Esophagus muscularis mucosa (tissue), 4 donors: Measurements from ENCODE around the gene CTNNA3. TPM values are rescaled to one million over a fixed set of nuclear protein-coding genes. Genes with fewer than 3 reads are reported as not detected.
"Not testable (repeated sequence)": the region's sequence is repeated elsewhere in the genome, so short reads cannot be mapped to it uniquely, and the experiment has no call there.

Experiments
- DNase-seq: peaks from one replicate; pipeline ENCODE4 v3.0.0-alpha.2; 2017; ENCODE audit errors: extremely low spot score
- H3K27ac ChIP-seq, 4 donors: fragments of 200-600 bp; sonication (generic); replicated peaks in 1 of 4; 1 replicate in 3 of 4; 2 replicates in 1 of 4; pipeline ENCODE4 v1.5.1; 2016 to 2019; ENCODE audit warnings: mild to moderate bottlenecking in 1 of 4
- H3K27me3 ChIP-seq, 4 donors: fragments of 200-600 bp; sonication (generic); one replicate each; pipeline versions ENCODE4 v1.5.1 to v1.6.0; 2016 to 2019
- H3K36me3 ChIP-seq, 4 donors: fragments of 200-600 bp; sonication (generic); one replicate each; pipeline ENCODE4 v1.5.1; 2016 to 2019
- H3K4me1 ChIP-seq, 4 donors: fragments of 200-600 bp; sonication (generic); one replicate each; pipeline ENCODE4 v1.5.1; 2016 to 2019
- H3K4me3 ChIP-seq, 4 donors: fragments of 200-600 bp; sonication (generic); 1 replicate in 2 of 4; 2 replicates in 2 of 4; pipeline ENCODE4 v1.5.1; 2016 to 2019; ENCODE audit warnings: mild to moderate bottlenecking in 4 of 4, moderate library complexity in 1 of 4
- H3K9me3 ChIP-seq, 4 donors: fragments of 200-600 bp; sonication (generic); 1 replicate in 3 of 4; 2 replicates in 1 of 4; pipeline ENCODE4 v1.5.1; 2016 to 2019
- EP300 ChIP-seq: sonication (generic); formaldehyde crosslinking; IDR thresholded peaks from one replicate; pipeline ENCODE4 v1.6.1; 2017; ENCODE audit warnings: antibody characterized with exemption
- POLR2A ChIP-seq: fragments of 450-650 bp; IDR thresholded peaks from one replicate; pipeline ENCODE4 v1.6.1; 2017; ENCODE audit warnings: antibody characterized with exemption, moderate library complexity, mild to moderate bottlenecking, low read depth
- POLR2AphosphoS5 ChIP-seq, 2 donors: sonication (generic); formaldehyde crosslinking; IDR thresholded peaks; one replicate each; pipeline ENCODE4 v1.6.1; 2017; ENCODE audit warnings: antibody characterized with exemption in 2 of 2
- WGBS: methylation state at CpG from one replicate; pipeline ENCODE4 v1.1.5; 2018; 5-methylcytosine and 5-hydroxymethylcytosine counted together
- intact Hi-C: fragments of 100-400 bp; cut with DNase I; formaldehyde crosslinking; loops from one replicate; pipeline ENCODE4 v1.15.1; 2023
- total RNA-seq, 4 donors: library from RNA; depleted of rRNA; stranded (reverse); fragments of >200 nt; gene quantifications; one replicate each; pipeline versions ENCODE4 v1.1.0 to v1.2.1, GENCODE V29; 2016
- TF ChIP-seq, protein P1 (sequence below), 3 experiments: fragments of 200-600 bp in 2 of 3; fragments of 450-650 bp in 1 of 3; sonication (generic) in 2 of 3; IDR thresholded peaks; one replicate each; pipeline ENCODE4 v1.5.1; 2017 to 2019; ENCODE audit warnings: antibody characterized with exemption in 3 of 3, mild to moderate bottlenecking in 2 of 3, moderate library complexity in 1 of 3

The CTNNA3 gene
- total RNA-seq, 4 donors from 2014 or later: 5.1 to 27.8 (median 17.6) TPM

DNA sequence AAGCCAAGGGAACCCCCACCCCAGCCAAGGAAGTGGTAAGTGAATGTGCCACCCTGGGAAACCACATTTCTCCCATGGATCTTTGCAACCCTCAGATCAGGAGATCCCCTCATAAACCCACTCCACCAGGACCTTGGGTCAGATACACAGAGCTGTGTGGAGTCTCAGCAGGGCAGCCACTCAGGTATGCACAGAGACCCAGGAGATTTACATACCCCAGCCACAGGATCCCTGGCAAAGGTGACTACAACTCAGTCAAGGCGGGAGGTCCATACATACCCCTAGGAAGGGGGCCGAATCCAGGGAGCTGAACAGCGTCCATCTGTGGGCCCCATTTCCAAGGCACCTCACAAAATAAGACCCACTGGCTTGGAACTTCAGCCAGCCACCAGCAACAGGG, 293.4 kb downstream of the CTNNA3 start:
- WGBS: 73% methylated on average over 3 of the region's 3 CpGs
- TF ChIP-seq, protein P1, sequence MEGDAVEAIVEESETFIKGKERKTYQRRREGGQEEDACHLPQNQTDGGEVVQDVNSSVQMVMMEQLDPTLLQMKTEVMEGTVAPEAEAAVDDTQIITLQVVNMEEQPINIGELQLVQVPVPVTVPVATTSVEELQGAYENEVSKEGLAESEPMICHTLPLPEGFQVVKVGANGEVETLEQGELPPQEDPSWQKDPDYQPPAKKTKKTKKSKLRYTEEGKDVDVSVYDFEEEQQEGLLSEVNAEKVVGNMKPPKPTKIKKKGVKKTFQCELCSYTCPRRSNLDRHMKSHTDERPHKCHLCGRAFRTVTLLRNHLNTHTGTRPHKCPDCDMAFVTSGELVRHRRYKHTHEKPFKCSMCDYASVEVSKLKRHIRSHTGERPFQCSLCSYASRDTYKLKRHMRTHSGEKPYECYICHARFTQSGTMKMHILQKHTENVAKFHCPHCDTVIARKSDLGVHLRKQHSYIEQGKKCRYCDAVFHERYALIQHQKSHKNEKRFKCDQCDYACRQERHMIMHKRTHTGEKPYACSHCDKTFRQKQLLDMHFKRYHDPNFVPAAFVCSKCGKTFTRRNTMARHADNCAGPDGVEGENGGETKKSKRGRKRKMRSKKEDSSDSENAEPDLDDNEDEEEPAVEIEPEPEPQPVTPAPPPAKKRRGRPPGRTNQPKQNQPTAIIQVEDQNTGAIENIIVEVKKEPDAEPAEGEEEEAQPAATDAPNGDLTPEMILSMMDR (IDR thresholded peaks at IDR 0.05): no peak
- TF ChIP-seq POLR2A (no peak), EP300 (no peak), POLR2AphosphoS5 (IDR thresholded peaks at IDR 0.05) (no peak)
- Histone ChIP-seq H3K27ac (no peak overlapping the region), H3K27me3 (no peaks in the 10 kb centered on the region), H3K4me3 (no peak overlapping the region), H3K9me3 (peaks cover 0 to 9% (median 0%) of the 10 kb centered on the region in 4 donors), H3K36me3 (no peaks in the 10 kb centered on the region), H3K4me1 (no peaks in the 10 kb centered on the region)
- intact Hi-C loops: no loop called here
- DNase-seq: no peak

DNA sequence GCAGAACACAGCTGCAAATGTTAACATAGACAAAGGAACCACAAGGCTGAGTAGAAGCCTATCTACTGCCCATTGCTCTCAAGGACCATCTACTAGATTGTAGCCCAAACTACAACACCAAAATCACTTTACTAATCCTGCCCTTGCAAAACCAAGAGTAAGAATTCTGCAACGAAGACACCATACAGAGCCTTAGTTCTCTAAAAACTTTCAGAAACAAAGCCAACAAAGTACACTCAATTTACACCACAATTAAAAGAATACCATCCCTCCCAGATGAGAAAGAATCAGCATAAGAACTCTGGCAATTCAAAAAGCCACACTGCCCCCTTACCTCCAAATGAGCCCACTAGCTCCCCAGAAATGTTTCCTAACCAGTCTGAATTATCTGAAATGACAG, 294.3 kb downstream of the CTNNA3 start:
- TF ChIP-seq POLR2A (no peak), EP300 (no peak), POLR2AphosphoS5 (IDR thresholded peaks at IDR 0.05) (no peak)
- TF ChIP-seq, protein P1 (IDR thresholded peaks at IDR 0.05): no peak
- Histone ChIP-seq H3K27me3 (no peaks in the 10 kb centered on the region), H3K27ac (no peak overlapping the region), H3K4me3 (no peak overlapping the region), H3K9me3 (peaks cover 0 to 9% (median 0%) of the 10 kb centered on the region in 4 donors), H3K36me3 (no peaks in the 10 kb centered on the region), H3K4me1 (no peaks in the 10 kb centered on the region)
- 26% methylated on average over 1 of the region's 1 CpG for WGBS
- DNase-seq: no peak
- intact Hi-C loops: no loop called here

- H3K9me3 ChIP-seq, DNase-seq, intact Hi-C loops, H3K36me3 ChIP-seq, H3K27me3 ChIP-seq, H3K4me1 ChIP-seq, H3K27ac ChIP-seq: not testable (repeated sequence)
- WGBS: 24% methylated on average over 32 of the region's 33 CpGs
- H3K4me3 ChIP-seq: peak overlapping the region; percentile 45 to 59 (median 48)
These were observed 309.0 kb downstream of the CTNNA3 start for GRCh38 chr10:67386841-67387533.

GRCh38 chr10:67386260-67386659, 309.7 kb downstream of the CTNNA3 start:
- no peaks in the 10 kb centered on the region for H3K27me3 ChIP-seq
- no peaks in the 10 kb centered on the region for H3K9me3 ChIP-seq
- H3K4me3 ChIP-seq: no peak overlapping the region
- TF ChIP-seq POLR2A: no peak
- TF ChIP-seq EP300: no peak
- peaks cover 0 to 10% (median 0%) of the 10 kb centered on the region in 4 donors for H3K4me1 ChIP-seq
- 79% methylated on average over 3 of the region's 3 CpGs for WGBS
- DNase-seq: no peak
- no peaks in the 10 kb centered on the region for H3K36me3 ChIP-seq
- intact Hi-C loops: no loop called here
- no peak overlapping the region for H3K27ac ChIP-seq

DNA sequence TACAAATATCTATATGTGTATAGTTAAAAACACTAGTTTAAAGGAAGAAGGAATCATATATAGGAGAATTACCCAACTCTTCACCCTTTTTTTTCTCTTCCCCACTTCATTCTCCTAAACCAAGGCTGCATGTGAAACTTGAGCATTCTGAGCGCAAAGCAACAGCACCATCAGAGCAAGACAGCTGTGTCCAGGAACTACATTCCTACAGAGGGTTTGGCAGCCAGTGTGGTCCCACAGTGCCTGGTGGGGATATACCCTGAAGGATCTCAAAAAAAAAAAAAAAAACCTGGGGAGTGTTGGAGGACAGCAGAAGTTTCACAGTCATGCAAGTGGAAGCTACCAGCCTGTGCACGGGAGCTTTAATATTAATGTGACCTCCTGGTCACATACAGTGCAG, 310.4 kb downstream of the CTNNA3 start:
- Histone ChIP-seq H3K36me3 (no peaks in the 10 kb centered on the region), H3K4me1 (peaks cover 0 to 10% (median 0%) of the 10 kb centered on the region in 4 donors), H3K27me3 (no peaks in the 10 kb centered on the region), H3K27ac (no peak overlapping the region), H3K9me3 (no peaks in the 10 kb centered on the region), H3K4me3 (no peak overlapping the region)
- WGBS: 92% methylated on average over 2 of the region's 2 CpGs
- DNase-seq: no peak
- intact Hi-C loops: no loop called here
- no peak for TF ChIP-seq POLR2A

DNA sequence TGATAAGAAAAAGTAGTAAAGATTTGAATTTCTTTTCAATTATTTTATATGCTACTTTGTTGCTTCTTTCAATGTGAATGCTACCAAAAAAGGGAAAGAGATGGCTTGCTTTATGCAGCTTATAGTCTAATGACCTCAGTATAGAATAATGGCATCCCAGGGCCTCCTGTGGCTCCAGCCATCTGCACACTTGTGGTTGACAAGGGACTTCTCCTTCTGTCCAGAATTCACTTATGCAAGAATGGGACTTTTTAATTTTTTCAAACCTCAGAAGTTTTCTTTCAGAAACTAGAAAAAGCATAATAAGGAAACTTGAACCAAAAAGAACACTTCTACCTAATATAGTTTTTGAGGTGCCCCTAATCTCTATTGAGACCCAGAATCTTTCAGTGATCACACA, 310.9 kb downstream of the CTNNA3 start:
- H3K27ac ChIP-seq: no peak overlapping the region
- DNase-seq: no peak
- no peaks in the 10 kb centered on the region for H3K36me3 ChIP-seq
- intact Hi-C loops: no loop called here
- no peak overlapping the region for H3K4me3 ChIP-seq
- no peaks in the 10 kb centered on the region for H3K9me3 ChIP-seq
- peaks cover 0 to 10% (median 0%) of the 10 kb centered on the region in 4 donors for H3K4me1 ChIP-seq
- TF ChIP-seq, protein P1 (IDR thresholded peaks at IDR 0.05): no peak
- TF ChIP-seq POLR2A (no peak), POLR2AphosphoS5 (IDR thresholded peaks at IDR 0.05) (no peak), EP300 (no peak)
- no peaks in the 10 kb centered on the region for H3K27me3 ChIP-seq
